HepG2 (cell line): Measurements from ENCODE around the gene ABCC12. TPM values are rescaled to one million over a fixed set of nuclear protein-coding genes. Genes with fewer than 3 reads are reported as not detected.

ENCODE experiments used
- GATA4 ChIP-seq: sonication (generic); IDR thresholded peaks from 2 replicates; pipeline ENCODE4 v1.6.1; 2016; ENCODE audit warnings: antibody characterized with exemption, low read depth, borderline replicate concordance
- HNRNPUL1 ChIP-seq: fragments of 200-400 bp; formaldehyde crosslinking; IDR thresholded peaks from 2 replicates; pipeline ENCODE4 v1.6.1; 2017; ENCODE audit warnings: low read depth, mild to moderate bottlenecking, low read length, moderate library complexity
- KLF11 ChIP-seq: IDR thresholded peaks from 2 replicates; pipeline ENCODE4 v1.6.1; 2016; ENCODE audit warnings: missing compliant biosample characterization
- MLLT10 ChIP-seq: sonication (generic); formaldehyde crosslinking; IDR thresholded peaks from 2 replicates; pipeline ENCODE4 v1.4.0; 2020; ENCODE audit warnings: missing genetic modification reagents
- NR1H2 ChIP-seq: sonication (generic); formaldehyde crosslinking; IDR thresholded peaks from 2 replicates; pipeline ENCODE4 v1.8.1; 2022; ENCODE audit warnings: low read depth, missing genetic modification reagents, borderline replicate concordance
- PAWR ChIP-seq: sonication (generic); formaldehyde crosslinking; IDR thresholded peaks from 2 replicates; pipeline ENCODE4 v1.4.0; 2020; ENCODE audit warnings: missing genetic modification reagents, mild to moderate bottlenecking, borderline replicate concordance
- PHF20 ChIP-seq: sonication (generic); formaldehyde crosslinking; IDR thresholded peaks from 2 replicates; pipeline ENCODE4 v1.5.0; 2020; ENCODE audit warnings: mild to moderate bottlenecking, missing genetic modification reagents
- PITX1 ChIP-seq: sonication (generic); formaldehyde crosslinking; IDR thresholded peaks from 2 replicates; pipeline ENCODE4 v1.5.1; 2020; ENCODE audit warnings: mild to moderate bottlenecking, missing genetic modification reagents
- RARG ChIP-seq: sonication (generic); formaldehyde crosslinking; IDR thresholded peaks from 2 replicates; pipeline ENCODE4 v1.4.0; 2020; ENCODE audit warnings: low read depth, mild to moderate bottlenecking, missing genetic modification reagents
- TSC22D2 ChIP-seq: sonication (generic); formaldehyde crosslinking; IDR thresholded peaks from 2 replicates; pipeline ENCODE4 v1.5.1; 2020; ENCODE audit warnings: missing genetic modification reagents, mild to moderate bottlenecking, borderline replicate concordance
- ZNF12 ChIP-seq: sonication (generic); formaldehyde crosslinking; IDR thresholded peaks from 2 replicates; pipeline ENCODE4 v1.5.0; 2020; ENCODE audit warnings: missing genetic modification reagents
- ZNF441 ChIP-seq: sonication (generic); formaldehyde crosslinking; IDR thresholded peaks from 2 replicates; pipeline ENCODE4 v1.7.0; 2021; ENCODE audit warnings: missing genetic modification reagents, borderline replicate concordance
- ZNF556 ChIP-seq: sonication (generic); formaldehyde crosslinking; IDR thresholded peaks from 2 replicates; pipeline ENCODE4 v1.4.0; 2020; ENCODE audit warnings: mild to moderate bottlenecking, missing genetic modification reagents, borderline replicate concordance
- ZNF780A ChIP-seq: sonication (generic); formaldehyde crosslinking; IDR thresholded peaks from 2 replicates; pipeline ENCODE4 v1.8.0; 2022; ENCODE audit warnings: mild to moderate bottlenecking, missing genetic modification reagents, moderate library complexity
- polyA plus RNA-seq, 8 experiments: library from polyadenylated mRNA; depleted of rRNA in 3 of 8; stranded (reverse) in 7 of 8; unstranded in 1 of 8; fragments of >200 nt; fragmentation: Illumina TruSeq in 4 of 8; extraction: Trizol in 4 of 8; gene quantifications; 2 replicates each; pipeline versions ENCODE4 v1.2.1 to v1.2.3, GENCODE V29; 2011 to 2016; ENCODE audit warnings: low read depth in 4 of 8, missing spikeins in 1 of 8, mixed read lengths in 1 of 8; ENCODE audit not compliant: insufficient read depth in 1 of 8
- total RNA-seq, 5 experiments: library from RNA; depleted of rRNA; stranded (reverse); fragments of >200 nt; fragmentation: Illumina TruSeq; extraction: Trizol; gene quantifications; 2 replicates each; pipeline ENCODE4 v1.2.3, GENCODE V29; 2016; ENCODE audit warnings: low read depth in 1 of 5
- TF ChIP-seq, protein P1 (sequence below): sonication (generic); formaldehyde crosslinking; IDR thresholded peaks from 2 replicates; pipeline ENCODE4 v1.5.1; 2020; ENCODE audit warnings: mild to moderate bottlenecking, missing genetic modification reagents, moderate library complexity
- TF ChIP-seq, protein P2 (sequence below): sonication (generic); formaldehyde crosslinking; IDR thresholded peaks from 2 replicates; pipeline ENCODE4 v1.4.0; 2020; ENCODE audit warnings: missing genetic modification reagents, low read depth, mild to moderate bottlenecking, borderline replicate concordance
- TF ChIP-seq, protein P3 (sequence below): sonication (generic); formaldehyde crosslinking; IDR thresholded peaks from 2 replicates; pipeline ENCODE4 v1.4.0; 2020; ENCODE audit warnings: missing genetic modification reagents
- TF ChIP-seq, protein P4 (sequence below): sonication (generic); formaldehyde crosslinking; IDR thresholded peaks from 2 replicates; pipeline ENCODE4 v1.4.0; 2020; ENCODE audit warnings: mild to moderate bottlenecking, missing genetic modification reagents
- TF ChIP-seq, protein P5 (sequence below): sonication (generic); formaldehyde crosslinking; IDR thresholded peaks from 2 replicates; pipeline ENCODE4 v1.5.1; 2020; ENCODE audit warnings: mild to moderate bottlenecking, missing genetic modification reagents, moderate library complexity

The ABCC12 gene
- total and polyA plus RNA-seq, 2 of the 13 experiments (the other 11 are each of a cell fraction or from before 2014, with no cell fraction given): not detected

- no peak for TF ChIP-seq PHF20 (CRISPR knock-in tag)
- no peak for TF ChIP-seq HNRNPUL1
- TF ChIP-seq NR1H2 (CRISPR knock-in tag): no peak
- TF ChIP-seq, protein P1, sequence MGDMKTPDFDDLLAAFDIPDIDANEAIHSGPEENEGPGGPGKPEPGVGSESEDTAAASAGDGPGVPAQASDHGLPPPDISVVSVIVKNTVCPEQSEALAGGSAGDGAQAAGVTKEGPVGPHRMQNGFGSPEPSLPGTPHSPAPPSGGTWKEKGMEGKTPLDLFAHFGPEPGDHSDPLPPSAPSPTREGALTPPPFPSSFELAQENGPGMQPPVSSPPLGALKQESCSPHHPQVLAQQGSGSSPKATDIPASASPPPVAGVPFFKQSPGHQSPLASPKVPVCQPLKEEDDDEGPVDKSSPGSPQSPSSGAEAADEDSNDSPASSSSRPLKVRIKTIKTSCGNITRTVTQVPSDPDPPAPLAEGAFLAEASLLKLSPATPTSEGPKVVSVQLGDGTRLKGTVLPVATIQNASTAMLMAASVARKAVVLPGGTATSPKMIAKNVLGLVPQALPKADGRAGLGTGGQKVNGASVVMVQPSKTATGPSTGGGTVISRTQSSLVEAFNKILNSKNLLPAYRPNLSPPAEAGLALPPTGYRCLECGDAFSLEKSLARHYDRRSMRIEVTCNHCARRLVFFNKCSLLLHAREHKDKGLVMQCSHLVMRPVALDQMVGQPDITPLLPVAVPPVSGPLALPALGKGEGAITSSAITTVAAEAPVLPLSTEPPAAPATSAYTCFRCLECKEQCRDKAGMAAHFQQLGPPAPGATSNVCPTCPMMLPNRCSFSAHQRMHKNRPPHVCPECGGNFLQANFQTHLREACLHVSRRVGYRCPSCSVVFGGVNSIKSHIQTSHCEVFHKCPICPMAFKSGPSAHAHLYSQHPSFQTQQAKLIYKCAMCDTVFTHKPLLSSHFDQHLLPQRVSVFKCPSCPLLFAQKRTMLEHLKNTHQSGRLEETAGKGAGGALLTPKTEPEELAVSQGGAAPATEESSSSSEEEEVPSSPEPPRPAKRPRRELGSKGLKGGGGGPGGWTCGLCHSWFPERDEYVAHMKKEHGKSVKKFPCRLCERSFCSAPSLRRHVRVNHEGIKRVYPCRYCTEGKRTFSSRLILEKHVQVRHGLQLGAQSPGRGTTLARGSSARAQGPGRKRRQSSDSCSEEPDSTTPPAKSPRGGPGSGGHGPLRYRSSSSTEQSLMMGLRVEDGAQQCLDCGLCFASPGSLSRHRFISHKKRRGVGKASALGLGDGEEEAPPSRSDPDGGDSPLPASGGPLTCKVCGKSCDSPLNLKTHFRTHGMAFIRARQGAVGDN: peak; percentile 61
- TF ChIP-seq MLLT10 (CRISPR knock-in tag): no peak
- no peak for TF ChIP-seq TSC22D2 (CRISPR knock-in tag)
- TF ChIP-seq RARG (CRISPR knock-in tag): no peak
- TF ChIP-seq ZNF12 (CRISPR knock-in tag): no peak
- no peak for TF ChIP-seq ZNF556 (CRISPR knock-in tag)
- TF ChIP-seq KLF11: no peak
- TF ChIP-seq, protein P2, sequence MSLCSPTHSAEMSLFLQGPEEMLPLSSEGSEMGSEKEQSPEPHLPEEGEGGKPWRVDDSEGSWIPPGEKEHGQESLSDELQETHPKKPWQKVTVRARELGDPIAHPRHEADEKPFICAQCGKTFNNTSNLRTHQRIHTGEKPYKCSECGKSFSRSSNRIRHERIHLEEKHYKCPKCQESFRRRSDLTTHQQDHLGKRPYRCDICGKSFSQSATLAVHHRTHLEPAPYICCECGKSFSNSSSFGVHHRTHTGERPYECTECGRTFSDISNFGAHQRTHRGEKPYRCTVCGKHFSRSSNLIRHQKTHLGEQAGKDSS (CRISPR knock-in tag): no peak
- no peak for TF ChIP-seq ZNF780A (CRISPR knock-in tag)
- TF ChIP-seq ZNF441 (CRISPR knock-in tag): 0 out of 2 replicates have a peak, but pooled peaks have one; percentile 21
- TF ChIP-seq PAWR (CRISPR knock-in tag): no peak
- TF ChIP-seq, protein P3, sequence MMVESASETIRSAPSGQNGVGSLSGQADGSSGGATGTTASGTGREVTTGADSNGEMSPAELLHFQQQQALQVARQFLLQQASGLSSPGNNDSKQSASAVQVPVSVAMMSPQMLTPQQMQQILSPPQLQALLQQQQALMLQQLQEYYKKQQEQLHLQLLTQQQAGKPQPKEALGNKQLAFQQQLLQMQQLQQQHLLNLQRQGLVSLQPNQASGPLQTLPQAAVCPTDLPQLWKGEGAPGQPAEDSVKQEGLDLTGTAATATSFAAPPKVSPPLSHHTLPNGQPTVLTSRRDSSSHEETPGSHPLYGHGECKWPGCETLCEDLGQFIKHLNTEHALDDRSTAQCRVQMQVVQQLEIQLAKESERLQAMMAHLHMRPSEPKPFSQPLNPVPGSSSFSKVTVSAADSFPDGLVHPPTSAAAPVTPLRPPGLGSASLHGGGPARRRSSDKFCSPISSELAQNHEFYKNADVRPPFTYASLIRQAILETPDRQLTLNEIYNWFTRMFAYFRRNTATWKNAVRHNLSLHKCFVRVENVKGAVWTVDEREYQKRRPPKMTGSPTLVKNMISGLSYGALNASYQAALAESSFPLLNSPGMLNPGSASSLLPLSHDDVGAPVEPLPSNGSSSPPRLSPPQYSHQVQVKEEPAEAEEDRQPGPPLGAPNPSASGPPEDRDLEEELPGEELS (CRISPR knock-in tag): no peak
- TF ChIP-seq, protein P4, sequence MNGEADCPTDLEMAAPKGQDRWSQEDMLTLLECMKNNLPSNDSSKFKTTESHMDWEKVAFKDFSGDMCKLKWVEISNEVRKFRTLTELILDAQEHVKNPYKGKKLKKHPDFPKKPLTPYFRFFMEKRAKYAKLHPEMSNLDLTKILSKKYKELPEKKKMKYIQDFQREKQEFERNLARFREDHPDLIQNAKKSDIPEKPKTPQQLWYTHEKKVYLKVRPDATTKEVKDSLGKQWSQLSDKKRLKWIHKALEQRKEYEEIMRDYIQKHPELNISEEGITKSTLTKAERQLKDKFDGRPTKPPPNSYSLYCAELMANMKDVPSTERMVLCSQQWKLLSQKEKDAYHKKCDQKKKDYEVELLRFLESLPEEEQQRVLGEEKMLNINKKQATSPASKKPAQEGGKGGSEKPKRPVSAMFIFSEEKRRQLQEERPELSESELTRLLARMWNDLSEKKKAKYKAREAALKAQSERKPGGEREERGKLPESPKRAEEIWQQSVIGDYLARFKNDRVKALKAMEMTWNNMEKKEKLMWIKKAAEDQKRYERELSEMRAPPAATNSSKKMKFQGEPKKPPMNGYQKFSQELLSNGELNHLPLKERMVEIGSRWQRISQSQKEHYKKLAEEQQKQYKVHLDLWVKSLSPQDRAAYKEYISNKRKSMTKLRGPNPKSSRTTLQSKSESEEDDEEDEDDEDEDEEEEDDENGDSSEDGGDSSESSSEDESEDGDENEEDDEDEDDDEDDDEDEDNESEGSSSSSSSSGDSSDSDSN (CRISPR knock-in tag): no peak
- TF ChIP-seq PITX1: no peak
- TF ChIP-seq, protein P5, sequence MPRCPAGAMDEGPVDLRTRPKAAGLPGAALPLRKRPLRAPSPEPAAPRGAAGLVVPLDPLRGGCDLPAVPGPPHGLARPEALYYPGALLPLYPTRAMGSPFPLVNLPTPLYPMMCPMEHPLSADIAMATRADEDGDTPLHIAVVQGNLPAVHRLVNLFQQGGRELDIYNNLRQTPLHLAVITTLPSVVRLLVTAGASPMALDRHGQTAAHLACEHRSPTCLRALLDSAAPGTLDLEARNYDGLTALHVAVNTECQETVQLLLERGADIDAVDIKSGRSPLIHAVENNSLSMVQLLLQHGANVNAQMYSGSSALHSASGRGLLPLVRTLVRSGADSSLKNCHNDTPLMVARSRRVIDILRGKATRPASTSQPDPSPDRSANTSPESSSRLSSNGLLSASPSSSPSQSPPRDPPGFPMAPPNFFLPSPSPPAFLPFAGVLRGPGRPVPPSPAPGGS (CRISPR knock-in tag): no peak
- TF ChIP-seq GATA4: no peak
These were observed 21.0 kb upstream of the ABCC12 start (continued) for GRCh38 chr16:48176635-48177408.
